ENCODE results near the gene FBXO36. TPM values are rescaled to one million over a fixed set of nuclear protein-coding genes. Genes with fewer than 3 reads are reported as not detected.
"Not testable (repeated sequence)": the region's sequence is repeated elsewhere in the genome, so short reads cannot be mapped to it uniquely, and the experiment has no call there.

FBXO36 gene
- polyA plus RNA-seq, 1 donor (not counting 4 experiments of a cell fraction or from before 2014, with no cell fraction given): 1.7 TPM

DNA sequence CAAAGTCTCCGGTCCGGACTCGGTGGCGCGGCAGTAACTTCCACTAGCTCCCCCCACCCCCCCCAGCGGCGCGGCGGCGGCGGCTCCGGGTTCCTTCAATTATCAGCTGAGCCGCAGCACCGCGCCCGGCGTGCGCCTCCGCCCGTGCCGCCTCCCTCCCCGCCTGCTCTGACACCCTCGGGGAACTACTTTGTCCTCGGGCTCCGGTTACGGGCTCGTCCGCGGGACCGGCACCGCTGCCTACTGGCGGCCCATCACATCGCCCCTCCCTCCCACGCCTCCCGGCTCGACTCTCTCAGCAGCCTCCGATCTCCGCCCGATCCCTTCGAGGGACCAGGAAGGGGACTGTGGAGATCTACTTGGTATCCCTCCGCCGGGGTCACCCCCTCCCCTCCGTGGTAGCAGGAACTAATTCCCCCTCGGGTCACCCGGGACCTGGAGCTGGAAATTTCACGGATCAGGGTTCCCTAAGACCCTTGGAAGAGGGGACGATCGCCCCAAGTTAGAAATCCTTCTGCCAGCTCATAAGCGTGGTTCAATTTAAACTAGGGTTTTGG, 333 bp upstream of the FBXO36 start, which contains the start of gene TRIP12:
TRIP12 (minus strand) TSS at position 118 of the 557 bp plus-strand sequence. CDS start 41,930 bp downstream, outside the sequence.
- no peaks in the 10 kb centered on the region for H3K9me1 ChIP-seq (ENCODE audit: control insufficient read depth, extremely low read depth, insufficient read depth, low read length)
- H3K27ac ChIP-seq (ENCODE audit: control insufficient read depth, insufficient read depth, low read length): peak within 1 kb of the TSS; percentile 94
- H4K20me1 ChIP-seq (ENCODE audit: control insufficient read depth, extremely low read depth, insufficient read depth, low read length): peaks cover 4% of the 10 kb centered on the region
- no peaks in the 10 kb centered on the region for H3K27me3 ChIP-seq (ENCODE audit: control insufficient read depth, extremely low read depth, insufficient read depth, low read length)
- peak within 1 kb of the TSS; percentile 90 to 94 (median 93) for H3K4me3 ChIP-seq (ENCODE audit: control insufficient read depth in 2 of 3, extremely low read depth in 1 of 3, insufficient read depth in 2 of 3, low read depth in 1 of 3, low read length in 3 of 3)
- peaks cover 8% of the 10 kb centered on the region for H3K4me1 ChIP-seq (ENCODE audit: control insufficient read depth, extremely low read depth, insufficient read depth, low read length)
- H3K79me2 ChIP-seq (ENCODE audit: control insufficient read depth, insufficient read depth, low read length): peaks cover 52% of the 10 kb centered on the region
- DNase-seq (ENCODE audit: low read depth, low spot score): peak; percentile 44
- FAIRE-seq: no peak
- H3K9ac ChIP-seq (ENCODE audit: control insufficient read depth, extremely low read depth, insufficient read depth, low read length): peak within 1 kb of the TSS; percentile 92
- peaks cover 0 to 6% of the 10 kb centered on the region in 2 experiments for H3K36me3 ChIP-seq (ENCODE audit: control insufficient read depth in 2 of 2, extremely low read depth in 1 of 2, insufficient read depth in 2 of 2, low read length in 2 of 2)
- peak within 1 kb of the TSS; percentile 97 for H2AFZ ChIP-seq (ENCODE audit: control insufficient read depth, low read length)
- peak within 1 kb of the TSS; percentile 98 for H3K4me2 ChIP-seq (ENCODE audit: control insufficient read depth, extremely low read depth, insufficient read depth, low read depth, low read length)
- no peaks in the 10 kb centered on the region for H3K9me3 ChIP-seq (ENCODE audit: control insufficient read depth, low read depth, low read length)
- dilution Hi-C loops (cut with MboI; ENCODE audit: extremely low pct_ligation_motif_present, low sequenced_read_pairs): no loop called here
- TF ChIP-seq EZH2 (IDR thresholded peaks at IDR 0.05; ENCODE audit: low read length) (no peak), CTCF (optimal IDR thresholded peaks at IDR 0.05 in 1 of 3, IDR thresholded peaks at IDR 0.05 in 1 of 3, conservative IDR thresholded peaks at IDR 0.05 in 1 of 3; ENCODE audit: extremely low read depth in 1 of 3, insufficient read depth in 2 of 3, low read length in 3 of 3) (no peak)

- H3K27me3 ChIP-seq (ENCODE audit: control insufficient read depth, extremely low read depth, insufficient read depth, low read length); H3K36me3 ChIP-seq (ENCODE audit: control insufficient read depth in 2 of 2, extremely low read depth in 1 of 2, insufficient read depth in 2 of 2, low read length in 2 of 2); H3K27ac ChIP-seq (ENCODE audit: control insufficient read depth, insufficient read depth, low read length); H3K4me3 ChIP-seq (ENCODE audit: control insufficient read depth in 2 of 3, extremely low read depth in 1 of 3, insufficient read depth in 2 of 3, low read depth in 1 of 3, low read length in 3 of 3); dilution Hi-C loops (cut with MboI; ENCODE audit: extremely low pct_ligation_motif_present, low sequenced_read_pairs); H3K4me2 ChIP-seq (ENCODE audit: control insufficient read depth, extremely low read depth, insufficient read depth, low read depth, low read length); DNase-seq (ENCODE audit: low read depth, low spot score); H3K4me1 ChIP-seq (ENCODE audit: control insufficient read depth, extremely low read depth, insufficient read depth, low read length); H2AFZ ChIP-seq (ENCODE audit: control insufficient read depth, low read length); H4K20me1 ChIP-seq (ENCODE audit: control insufficient read depth, extremely low read depth, insufficient read depth, low read length); H3K9ac ChIP-seq (ENCODE audit: control insufficient read depth, extremely low read depth, insufficient read depth, low read length); H3K9me1 ChIP-seq (ENCODE audit: control insufficient read depth, extremely low read depth, insufficient read depth, low read length); FAIRE-seq; H3K9me3 ChIP-seq (ENCODE audit: control insufficient read depth, low read depth, low read length): not testable (repeated sequence)
- peaks cover 29% of the 10 kb centered on the region for H3K79me2 ChIP-seq (ENCODE audit: control insufficient read depth, insufficient read depth, low read length)
Observed at GRCh38 chr2:229924541-229924940, 2.2 kb downstream of the FBXO36 start.

DNA sequence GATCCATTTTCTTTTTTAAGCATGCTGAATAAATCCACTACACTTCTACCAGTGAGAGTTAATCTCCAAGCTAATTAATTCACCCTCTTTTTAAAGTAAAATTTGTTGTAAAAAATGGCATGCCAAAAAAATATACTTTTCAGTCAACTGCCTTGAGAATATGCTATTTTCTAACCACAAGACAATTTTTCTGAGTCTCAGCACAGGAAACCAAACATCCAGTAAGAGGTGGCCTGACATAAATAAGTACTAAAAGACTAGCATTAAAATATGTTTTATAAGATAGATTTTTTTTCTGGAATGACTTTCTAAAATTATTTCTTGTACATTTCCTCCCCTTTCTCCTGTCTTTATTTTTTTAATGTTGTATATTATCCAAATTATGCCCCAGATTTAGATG, 2.9 kb downstream of the FBXO36 start:
- H3K9me3 ChIP-seq (ENCODE audit: control insufficient read depth, low read depth, low read length): no peaks in the 10 kb centered on the region
- H3K9me1 ChIP-seq (ENCODE audit: control insufficient read depth, extremely low read depth, insufficient read depth, low read length): no peaks in the 10 kb centered on the region
- no peaks in the 10 kb centered on the region for H3K27me3 ChIP-seq (ENCODE audit: control insufficient read depth, extremely low read depth, insufficient read depth, low read length)
- no peak overlapping the region for H3K4me2 ChIP-seq (ENCODE audit: control insufficient read depth, extremely low read depth, insufficient read depth, low read depth, low read length)
- FAIRE-seq (no peak), DNase-seq (ENCODE audit: low read depth, low spot score) (no peak)
- no peak for TF ChIP-seq CTCF (optimal IDR thresholded peaks at IDR 0.05 in 1 of 3, IDR thresholded peaks at IDR 0.05 in 1 of 3, conservative IDR thresholded peaks at IDR 0.05 in 1 of 3; ENCODE audit: extremely low read depth in 1 of 3, insufficient read depth in 2 of 3, low read length in 3 of 3)
- TF ChIP-seq EZH2 (IDR thresholded peaks at IDR 0.05; ENCODE audit: low read length): no peak
- H3K79me2 ChIP-seq (ENCODE audit: control insufficient read depth, insufficient read depth, low read length): peaks cover 22% of the 10 kb centered on the region
- no peak overlapping the region for H3K9ac ChIP-seq (ENCODE audit: control insufficient read depth, extremely low read depth, insufficient read depth, low read length)
- no peaks in the 10 kb centered on the region for H3K36me3 ChIP-seq (ENCODE audit: control insufficient read depth in 2 of 2, extremely low read depth in 1 of 2, insufficient read depth in 2 of 2, low read length in 2 of 2)
- no peak overlapping the region for H3K4me3 ChIP-seq (ENCODE audit: control insufficient read depth in 2 of 3, extremely low read depth in 1 of 3, insufficient read depth in 2 of 3, low read depth in 1 of 3, low read length in 3 of 3)
- H3K27ac ChIP-seq (ENCODE audit: control insufficient read depth, insufficient read depth, low read length): no peak overlapping the region
- H3K4me1 ChIP-seq (ENCODE audit: control insufficient read depth, extremely low read depth, insufficient read depth, low read length): no peaks in the 10 kb centered on the region
- H4K20me1 ChIP-seq (ENCODE audit: control insufficient read depth, extremely low read depth, insufficient read depth, low read length): no peaks in the 10 kb centered on the region
- dilution Hi-C loops (cut with MboI; ENCODE audit: extremely low pct_ligation_motif_present, low sequenced_read_pairs): no loop called here
- H2AFZ ChIP-seq (ENCODE audit: control insufficient read depth, low read length): no peak overlapping the region

All from keratinocyte (primary cell).